GM19240 (cell line): Measurements from ENCODE around the gene ARHGEF7.

Source experiments
- DNase-seq: peaks from one replicate; pipeline ENCODE4 v3.0.0; 2011; ENCODE audit warnings: low spot score; ENCODE audit not compliant: insufficient read length

The ARHGEF7 gene

GRCh38 chr13:111339366-111340143 is 224.4 kb downstream of the ARHGEF7 start:
- no peak for DNase-seq

DNA sequence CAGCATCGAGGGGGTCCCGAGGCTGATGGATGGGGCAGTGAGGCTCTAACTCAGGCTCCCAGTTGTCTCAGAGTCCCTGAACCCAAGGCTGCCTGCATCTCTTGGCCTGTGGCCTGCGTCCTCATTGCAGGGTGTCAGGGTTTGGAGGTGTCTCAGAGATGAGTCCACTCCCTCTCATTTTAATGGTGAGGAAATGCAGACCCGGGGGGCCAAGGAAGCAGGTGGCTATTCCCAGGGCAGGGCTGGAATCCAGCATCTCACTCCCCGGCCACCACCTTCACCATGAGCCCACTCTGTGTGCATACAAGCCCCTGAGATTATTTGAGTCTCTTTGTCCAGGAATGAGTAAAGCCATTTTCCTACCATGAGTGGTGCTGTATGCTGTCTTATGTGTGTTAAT is 226.8 kb downstream of the ARHGEF7 start:
- no peak for DNase-seq

DNA sequence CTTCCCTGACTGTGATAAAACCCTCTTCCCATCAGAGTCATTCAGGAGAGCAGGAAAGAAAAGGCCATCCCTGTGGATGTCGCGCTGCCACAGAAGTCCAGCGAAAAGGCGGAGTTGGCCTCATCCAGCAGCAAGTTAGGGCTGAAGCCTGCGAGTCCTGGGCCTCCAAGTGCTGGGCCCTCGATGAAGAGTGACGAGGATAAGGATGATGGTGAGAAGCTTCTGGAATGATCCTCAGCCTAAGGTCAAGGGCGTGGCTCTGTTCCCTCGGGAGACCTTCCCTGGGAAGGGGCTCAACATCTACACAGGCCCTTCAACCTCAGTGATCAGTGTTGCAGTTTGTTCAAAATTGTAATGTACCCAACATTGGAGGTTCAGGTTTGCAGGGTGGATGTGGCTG is 227.6 kb downstream of the ARHGEF7 start:
- no peak for DNase-seq

GRCh38 chr13:111343186-111343805 is 228.2 kb downstream of the ARHGEF7 start:
- DNase-seq = no peak

GRCh38 chr13:111344471-111345191 is 229.5 kb downstream of the ARHGEF7 start:
- no peak for DNase-seq

GRCh38 chr13:111345682-111346081 is 230.6 kb downstream of the ARHGEF7 start:
- DNase-seq = no peak

DNA sequence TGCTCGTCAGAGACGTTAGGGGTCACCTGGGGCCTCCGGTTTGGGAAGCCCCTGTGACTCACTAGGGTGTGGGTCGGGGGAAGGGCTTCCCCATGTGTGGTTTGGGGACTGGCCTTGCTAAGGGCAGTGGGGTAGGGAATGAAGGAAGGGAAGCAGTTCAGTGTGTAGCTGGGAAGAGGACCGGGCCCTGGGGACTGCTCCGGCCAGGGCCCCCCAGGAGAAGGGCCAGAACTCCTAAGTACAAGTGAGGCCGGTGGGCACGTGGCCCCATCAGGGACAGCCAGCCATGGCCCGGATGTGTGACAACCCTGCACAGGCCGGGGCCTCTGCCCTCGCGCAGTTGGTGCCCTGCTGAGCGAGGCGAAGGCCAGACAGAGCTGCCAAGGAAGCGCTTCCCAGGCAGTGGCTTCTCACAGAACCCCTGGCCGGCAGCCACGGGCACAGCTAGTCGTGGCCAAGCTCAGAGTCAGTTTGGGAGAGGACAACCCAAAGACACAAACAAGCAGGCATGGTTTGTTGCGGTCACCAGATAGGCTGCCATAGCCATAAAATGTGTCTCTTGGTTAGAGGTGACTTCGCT is 231.1 kb downstream of the ARHGEF7 start:
- no peak for DNase-seq

- DNase-seq = no peak
Observed at GRCh38 chr13:111347438-111347837, 232.3 kb downstream of the ARHGEF7 start.

DNA sequence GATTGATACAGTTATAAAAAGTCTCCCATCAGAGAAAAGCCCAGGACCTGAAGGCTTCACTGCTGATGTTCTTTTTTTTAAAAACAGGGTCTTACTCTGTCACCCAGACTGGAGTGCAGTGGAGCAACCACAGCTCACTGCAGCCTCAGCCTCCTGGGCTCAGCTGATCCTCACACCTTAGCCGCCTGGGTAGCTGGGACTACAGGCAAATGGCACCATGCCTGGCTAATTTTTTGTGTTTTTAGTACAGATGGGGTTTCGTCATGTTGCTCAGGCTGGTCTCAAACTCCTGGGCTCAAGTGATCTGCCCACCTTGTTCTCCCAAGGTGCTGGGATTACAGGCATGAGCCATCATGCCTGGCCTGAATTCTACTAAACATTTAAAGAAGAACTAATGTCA is 238.4 kb downstream of the ARHGEF7 start:
- no peak for DNase-seq

- DNase-seq = no peak
Observed at GRCh38 chr13:111354789-111355188, 239.7 kb downstream of the ARHGEF7 start.
